ENCODE results near the gene STEAP2. TPM values are rescaled to one million over a fixed set of nuclear protein-coding genes. Genes with fewer than 3 reads are reported as not detected.

STEAP2 gene
- total RNA-seq, 1 donor from 2014 or later: 18.7 TPM

GRCh38 chr7:90216771-90217170, 5.2 kb downstream of the STEAP2 start:
- intact Hi-C loops (cut with DNase I): no loop called here
- H3K4me3 ChIP-seq: no peak overlapping the region
- no peaks in the 10 kb centered on the region for H3K9me3 ChIP-seq
- H3K27me3 ChIP-seq: no peaks in the 10 kb centered on the region
- no peaks in the 10 kb centered on the region for H3K4me1 ChIP-seq
- H3K27ac ChIP-seq: no peak overlapping the region
- no peak for DNase-seq (ENCODE audit: low spot score in 2 of 2)
- no peaks in the 10 kb centered on the region for H3K36me3 ChIP-seq
- no peak for TF ChIP-seq CTCF (IDR thresholded peaks at IDR 0.05)

GRCh38 chr7:90222390-90222789, 10.8 kb downstream of the STEAP2 start:
- H3K4me1 ChIP-seq: no peaks in the 10 kb centered on the region
- no peak overlapping the region for H3K27ac ChIP-seq
- no peaks in the 10 kb centered on the region for H3K27me3 ChIP-seq
- no peak for DNase-seq (ENCODE audit: low spot score in 2 of 2)
- no peak for TF ChIP-seq CTCF (IDR thresholded peaks at IDR 0.05)
- H3K4me3 ChIP-seq: no peak overlapping the region
- intact Hi-C loops (cut with DNase I): no loop called here
- no peaks in the 10 kb centered on the region for H3K36me3 ChIP-seq
- H3K9me3 ChIP-seq: no peaks in the 10 kb centered on the region

GRCh38 chr7:90222811-90223725, 11.5 kb downstream of the STEAP2 start:
- H3K9me3 ChIP-seq: no peaks in the 10 kb centered on the region
- no peaks in the 10 kb centered on the region for H3K4me1 ChIP-seq
- H3K4me3 ChIP-seq: no peak overlapping the region
- H3K27me3 ChIP-seq: no peaks in the 10 kb centered on the region
- no peak overlapping the region for H3K27ac ChIP-seq
- TF ChIP-seq CTCF (IDR thresholded peaks at IDR 0.05): no peak
- intact Hi-C loops (cut with DNase I): no loop called here
- DNase-seq (ENCODE audit: low spot score in 2 of 2): no peak
- H3K36me3 ChIP-seq: no peaks in the 10 kb centered on the region

GRCh38 chr7:90224195-90224594, 12.7 kb downstream of the STEAP2 start:
- no peak for TF ChIP-seq CTCF (IDR thresholded peaks at IDR 0.05)
- Histone ChIP-seq H3K4me1 (no peaks in the 10 kb centered on the region), H3K9me3 (no peaks in the 10 kb centered on the region), H3K27me3 (no peaks in the 10 kb centered on the region), H3K4me3 (no peak overlapping the region), H3K36me3 (peaks cover 0 to 3% of the 10 kb centered on the region in 2 donors), H3K27ac (no peak overlapping the region)
- intact Hi-C loops (cut with DNase I): no loop called here
- no peak for DNase-seq (ENCODE audit: low spot score in 2 of 2)

GRCh38 chr7:90225181-90225580, 13.6 kb downstream of the STEAP2 start:
- intact Hi-C loops (cut with DNase I): no loop called here
- peaks cover 0 to 3% of the 10 kb centered on the region in 2 donors for H3K36me3 ChIP-seq
- H3K27ac ChIP-seq: no peak overlapping the region
- no peaks in the 10 kb centered on the region for H3K27me3 ChIP-seq
- DNase-seq (ENCODE audit: low spot score in 2 of 2): no peak
- no peaks in the 10 kb centered on the region for H3K4me1 ChIP-seq
- TF ChIP-seq CTCF (IDR thresholded peaks at IDR 0.05): no peak
- no peak overlapping the region for H3K4me3 ChIP-seq
- H3K9me3 ChIP-seq: no peaks in the 10 kb centered on the region
